Measurements from ENCODE around the gene KBTBD7. TPM values are rescaled to one million over a fixed set of nuclear protein-coding genes. Genes with fewer than 3 reads are reported as not detected.

KBTBD7 gene
- total RNA-seq, 2 donors from 2014 or later = 4.7 to 5.8 TPM

Other genes with a start within 250 kb of the KBTBD7 start
- 10 to 100 TPM; 76.0 to 80.1 TPM for gene ELF1, start 175.3 kb downstream of the KBTBD7 start, total RNA-seq
- 10 to 100 TPM in 1 of 2 donors, 1 to 10 TPM in 1; 9.7 to 10.6 TPM for gene WBP4, start 133.1 kb downstream of the KBTBD7 start, total RNA-seq
- gene KBTBD6, start 61.8 kb downstream of the KBTBD7 start, total RNA-seq = 1 to 10 TPM; 3.4 to 5.5 TPM
- 10 to 100 TPM; 32.5 to 39.4 TPM for gene MTRF1, start 69.0 kb upstream of the KBTBD7 start, total RNA-seq
- 10 to 100 TPM; 16.0 to 29.9 TPM for gene NAA16, start 116.7 kb upstream of the KBTBD7 start, total RNA-seq